Breast epithelium (tissue), 4 donors: ENCODE measurements around the gene TGFA. TPM values are rescaled to one million over a fixed set of nuclear protein-coding genes. Genes with fewer than 3 reads are reported as not detected.

Source experiments
- DNase-seq, 2 donors: peaks; one replicate each; pipeline ENCODE4 v3.0.0-alpha.2; 2019; ENCODE audit warnings: low spot score in 2 of 2
- H3K27ac ChIP-seq, 2 donors: fragments of 200-600 bp; sonication (generic) in 1 of 2; one replicate each; pipeline ENCODE4 v1.5.1; 2016 to 2019; ENCODE audit warnings: mild to moderate bottlenecking in 1 of 2
- H3K27me3 ChIP-seq, 2 donors: fragments of 200-600 bp; sonication (generic) in 1 of 2; one replicate each; pipeline versions ENCODE4 v1.5.1 to v1.6.0; 2017 to 2019; ENCODE audit warnings: control low read depth in 1 of 2, mild to moderate bottlenecking in 1 of 2
- H3K36me3 ChIP-seq: fragments of 200-600 bp; one replicate; pipeline ENCODE4 v1.5.1; 2019
- H3K4me1 ChIP-seq, 2 donors: fragments of 200-600 bp; sonication (generic); one replicate each; pipeline ENCODE4 v1.5.1; 2016 to 2019; ENCODE audit warnings: control low read depth in 1 of 2
- H3K4me3 ChIP-seq, 3 donors: fragments of 200-600 bp; sonication (generic); 1 replicate in 2 of 3; 2 replicates in 1 of 3; pipeline ENCODE4 v1.5.1; 2016 to 2019; ENCODE audit warnings: mild to moderate bottlenecking in 3 of 3, moderate library complexity in 2 of 3
- H3K9me3 ChIP-seq, 2 donors: fragments of 200-600 bp; sonication (generic) in 1 of 2; one replicate each; pipeline ENCODE4 v1.5.1; 2016 to 2019; ENCODE audit warnings: control low read depth in 1 of 2
- POLR2A ChIP-seq: fragments of 450-650 bp; IDR thresholded peaks from one replicate; pipeline ENCODE4 v1.6.1; 2016; ENCODE audit warnings: antibody characterized with exemption, mild to moderate bottlenecking, moderate library complexity
- POLR2AphosphoS5 ChIP-seq, 3 donors: sonication (generic); formaldehyde crosslinking; IDR thresholded peaks; one replicate each; pipeline ENCODE4 v1.6.1; 2017; ENCODE audit warnings: antibody characterized with exemption in 3 of 3
- intact Hi-C: fragments of 100-400 bp; cut with DNase I; formaldehyde crosslinking; loops from one replicate; pipeline ENCODE4 v1.15.1; 2023; ENCODE audit warnings: low total_unique reads
- total RNA-seq, 3 donors: library from RNA; depleted of rRNA; stranded (reverse); fragments of >200 nt; gene quantifications; one replicate each; pipeline ENCODE4 v1.1.0, GENCODE V29; 2016
- TF ChIP-seq, protein P1 (sequence below), 3 donors: fragments of 450-650 bp; IDR thresholded peaks; one replicate each; pipeline ENCODE4 v1.5.1; 2016 to 2017; ENCODE audit warnings: antibody characterized with exemption in 3 of 3, mild to moderate bottlenecking in 3 of 3, moderate library complexity in 3 of 3

Gene TGFA
- total RNA-seq, 3 donors from 2014 or later, result 1.1 to 16.1 (median 4.9) TPM

DNA sequence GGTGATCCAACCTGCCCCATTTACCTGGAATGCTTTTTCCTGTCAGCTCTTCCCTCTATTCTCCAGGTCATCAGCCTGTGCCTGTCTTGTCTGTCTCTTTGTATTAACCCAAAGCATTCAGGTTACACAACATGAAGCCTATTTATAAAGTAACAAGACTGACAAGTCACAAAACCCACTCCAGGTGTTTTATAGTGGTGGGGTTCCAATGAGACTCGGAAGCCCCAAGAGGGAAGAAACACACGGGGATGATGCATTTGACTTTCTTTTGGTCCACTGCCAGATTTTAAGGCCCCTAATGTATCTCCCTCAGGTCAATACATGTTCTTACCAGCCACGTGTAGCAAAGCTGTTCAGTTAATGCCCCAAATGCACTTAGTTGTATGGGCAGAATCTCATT lies 27.5 kb downstream of the TGFA start:
- Histone ChIP-seq H3K4me3 (no peak overlapping the region), H3K27ac (no peak overlapping the region), H3K9me3 (no peaks in the 10 kb centered on the region), H3K27me3 (no peaks in the 10 kb centered on the region), H3K36me3 (no peaks in the 10 kb centered on the region), H3K4me1 (peaks cover 0 to 11% of the 10 kb centered on the region in 2 donors)
- intact Hi-C loops, result no loop called here
- no peak for DNase-seq
- TF ChIP-seq, protein P1, sequence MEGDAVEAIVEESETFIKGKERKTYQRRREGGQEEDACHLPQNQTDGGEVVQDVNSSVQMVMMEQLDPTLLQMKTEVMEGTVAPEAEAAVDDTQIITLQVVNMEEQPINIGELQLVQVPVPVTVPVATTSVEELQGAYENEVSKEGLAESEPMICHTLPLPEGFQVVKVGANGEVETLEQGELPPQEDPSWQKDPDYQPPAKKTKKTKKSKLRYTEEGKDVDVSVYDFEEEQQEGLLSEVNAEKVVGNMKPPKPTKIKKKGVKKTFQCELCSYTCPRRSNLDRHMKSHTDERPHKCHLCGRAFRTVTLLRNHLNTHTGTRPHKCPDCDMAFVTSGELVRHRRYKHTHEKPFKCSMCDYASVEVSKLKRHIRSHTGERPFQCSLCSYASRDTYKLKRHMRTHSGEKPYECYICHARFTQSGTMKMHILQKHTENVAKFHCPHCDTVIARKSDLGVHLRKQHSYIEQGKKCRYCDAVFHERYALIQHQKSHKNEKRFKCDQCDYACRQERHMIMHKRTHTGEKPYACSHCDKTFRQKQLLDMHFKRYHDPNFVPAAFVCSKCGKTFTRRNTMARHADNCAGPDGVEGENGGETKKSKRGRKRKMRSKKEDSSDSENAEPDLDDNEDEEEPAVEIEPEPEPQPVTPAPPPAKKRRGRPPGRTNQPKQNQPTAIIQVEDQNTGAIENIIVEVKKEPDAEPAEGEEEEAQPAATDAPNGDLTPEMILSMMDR (IDR thresholded peaks at IDR 0.05), result no peak
- TF ChIP-seq POLR2AphosphoS5 (IDR thresholded peaks at IDR 0.05), result no peak
- TF ChIP-seq POLR2A, result no peak

DNA sequence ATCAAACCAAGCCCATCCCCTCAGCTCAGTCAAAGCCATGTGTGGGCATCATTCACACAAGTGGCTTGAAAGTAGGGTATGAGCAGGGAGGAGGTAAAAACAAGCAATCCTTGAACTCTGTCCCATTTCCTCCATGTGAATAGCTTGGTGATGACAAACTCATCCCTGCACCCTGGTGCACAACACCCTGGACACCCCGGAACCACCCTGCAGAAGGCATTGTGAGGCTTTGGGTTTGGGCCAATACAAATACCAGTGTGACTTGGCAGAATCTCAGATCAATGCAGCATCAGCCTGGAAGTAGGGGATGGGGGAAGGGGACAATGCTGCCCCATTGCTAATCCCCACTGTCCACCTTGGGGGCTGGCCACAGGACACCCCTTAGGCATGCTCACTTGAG lies 28.6 kb downstream of the TGFA start:
- H3K27me3 ChIP-seq, result no peaks in the 10 kb centered on the region
- DNase-seq, result no peak
- peaks cover 0 to 11% of the 10 kb centered on the region in 2 donors for H3K4me1 ChIP-seq
- intact Hi-C loops, result no loop called here
- H3K9me3 ChIP-seq, result no peaks in the 10 kb centered on the region
- no peak overlapping the region for H3K4me3 ChIP-seq
- no peaks in the 10 kb centered on the region for H3K36me3 ChIP-seq
- peak overlapping the region; percentile 85 to 88 for H3K27ac ChIP-seq
- TF ChIP-seq POLR2A (no peak), POLR2AphosphoS5 (IDR thresholded peaks at IDR 0.05) (no peak)
- TF ChIP-seq, protein P1 (IDR thresholded peaks at IDR 0.05), result no peak

DNA sequence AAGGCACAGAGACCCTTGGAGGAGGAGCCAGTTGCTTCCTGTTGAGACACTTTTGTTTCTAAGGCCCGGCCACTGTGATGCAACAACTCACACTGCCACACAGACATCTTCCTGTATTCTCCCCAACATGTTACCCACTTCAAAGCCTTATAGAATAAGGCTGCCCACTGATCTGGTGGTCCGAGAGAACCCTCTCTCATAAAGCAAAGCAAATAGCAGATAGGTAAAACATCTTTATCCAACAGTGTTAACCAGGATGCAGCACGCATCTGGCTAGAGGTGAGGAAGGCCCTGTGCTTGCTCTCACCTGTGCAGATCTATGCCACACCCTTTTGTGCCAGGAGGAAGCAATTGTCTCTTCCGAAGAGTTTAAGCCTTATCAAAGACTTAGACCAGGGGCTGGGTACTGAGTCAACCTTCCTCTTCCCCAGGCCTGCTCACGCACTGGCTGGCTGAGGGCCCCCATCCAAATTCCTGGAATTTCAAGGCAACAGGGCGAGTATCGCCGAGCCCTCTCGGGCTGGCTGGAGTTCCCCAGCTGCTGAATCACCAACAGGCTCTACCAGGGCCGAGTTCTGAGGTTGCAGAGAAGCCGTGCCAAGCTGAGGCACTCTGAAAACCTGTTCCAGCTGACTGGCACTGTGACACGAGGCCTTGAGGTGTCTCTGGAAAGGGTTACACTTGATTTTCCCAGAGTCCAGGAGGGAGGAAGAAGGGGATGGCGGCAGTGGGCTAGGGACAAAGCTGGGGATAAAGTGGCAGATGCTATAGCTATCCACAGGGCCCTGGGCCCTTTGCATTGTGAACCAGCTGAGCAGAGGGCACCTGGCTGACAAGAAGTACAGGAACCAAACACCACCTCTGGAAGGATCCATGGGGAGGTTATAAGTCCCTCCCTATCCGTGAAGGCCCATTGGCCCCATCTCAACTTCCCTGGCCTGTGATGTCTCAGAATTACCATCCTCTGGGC lies 29.3 kb downstream of the TGFA start:
- TF ChIP-seq POLR2AphosphoS5 (IDR thresholded peaks at IDR 0.05) (peak in 1 of 3 donors; percentile 27), POLR2A (no peak)
- TF ChIP-seq, protein P1 (IDR thresholded peaks at IDR 0.05), result no peak
- peak; percentile 78 to 86 for DNase-seq
- Histone ChIP-seq H3K27me3 (no peaks in the 10 kb centered on the region), H3K4me3 (no peak overlapping the region), H3K9me3 (no peaks in the 10 kb centered on the region), H3K4me1 (peaks cover 0 to 11% of the 10 kb centered on the region in 2 donors), H3K36me3 (no peaks in the 10 kb centered on the region), H3K27ac (peak overlapping the region; percentile 85 to 88)
- intact Hi-C loops, result no loop called here

DNA sequence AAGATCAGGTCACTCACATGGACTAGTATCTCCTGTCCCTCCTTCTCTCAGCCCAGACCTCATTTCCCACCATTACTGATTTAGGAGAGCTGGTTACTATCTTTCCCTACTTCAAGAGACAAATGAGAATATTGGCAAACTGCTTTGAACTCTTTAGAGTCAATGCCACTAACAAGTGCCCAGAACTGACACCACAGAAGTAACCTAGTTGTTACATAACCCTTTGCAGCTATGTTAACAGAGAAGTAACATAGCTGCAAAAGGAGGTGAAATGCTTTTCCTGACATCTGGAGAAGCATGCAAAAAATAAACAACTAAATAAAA lies 30.0 kb downstream of the TGFA start:
- H3K36me3 ChIP-seq, result no peaks in the 10 kb centered on the region
- H3K27ac ChIP-seq, result peak overlapping the region in 1 of 2 donors; percentile 88
- H3K27me3 ChIP-seq, result no peaks in the 10 kb centered on the region
- no peak for TF ChIP-seq POLR2A
- intact Hi-C loops, result no loop called here
- no peak for DNase-seq
- no peak overlapping the region for H3K4me3 ChIP-seq
- no peaks in the 10 kb centered on the region for H3K9me3 ChIP-seq
- H3K4me1 ChIP-seq, result peaks cover 0 to 11% of the 10 kb centered on the region in 2 donors

DNA sequence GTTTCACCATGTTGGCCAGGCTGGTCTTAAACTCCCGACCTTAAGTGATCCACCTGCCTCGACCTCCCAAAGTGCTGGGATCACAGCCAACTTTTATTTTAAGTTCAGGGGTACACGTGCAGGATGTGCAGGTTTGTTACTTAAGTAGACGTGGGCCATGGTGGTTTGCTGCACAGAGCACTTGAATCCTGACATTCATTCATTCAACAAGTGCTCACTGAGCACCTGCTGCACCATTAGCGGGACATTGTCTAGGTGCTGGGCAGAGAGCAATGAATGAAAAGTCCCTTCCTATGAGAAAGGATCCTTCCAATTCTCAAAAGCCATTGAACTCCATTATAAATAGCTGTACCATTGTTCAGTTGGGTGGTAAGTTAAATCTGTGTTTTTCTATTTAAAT lies 31.0 kb downstream of the TGFA start:
- TF ChIP-seq, protein P1 (IDR thresholded peaks at IDR 0.05), result no peak
- Histone ChIP-seq H3K27me3 (no peaks in the 10 kb centered on the region), H3K4me3 (no peak overlapping the region), H3K9me3 (no peaks in the 10 kb centered on the region), H3K27ac (no peak overlapping the region), H3K4me1 (peaks cover 0 to 11% of the 10 kb centered on the region in 2 donors), H3K36me3 (no peaks in the 10 kb centered on the region)
- DNase-seq, result no peak
- intact Hi-C loops, result no loop called here
